DMS 273 treated with DMSO at 0.1 percent for 48 hours (cell line): ENCODE data around the gene FGFRL1.
"Not testable (repeated sequence)": the region's sequence is repeated elsewhere in the genome, so short reads cannot be mapped to it uniquely, and the experiment has no call there.

Experiments used
- DNase-seq: peaks from one replicate; lab custom pipeline; 2025; lab: John Stamatoyannopoulos, UW

Gene FGFRL1

GRCh38 chr4:992297-993110, 18.9 kb upstream of the FGFRL1 start:
- DNase-seq, result no peak

- no peak for DNase-seq
Measured at GRCh38 chr4:993111-994029, 18.1 kb upstream of the FGFRL1 start, which contains the start of gene SLC26A1. Gene SLC26A1, minus strand, starts transcription at chr4:993404. Its CDS starts 1,701 bp downstream, at chr4:991703.

GRCh38 chr4:995311-996026, 16.0 kb upstream of the FGFRL1 start:
- DNase-seq, result no peak

- DNase-seq, result no peak
Measured at GRCh38 chr4:996030-996996, 15.1 kb upstream of the FGFRL1 start.

- DNase-seq, result no peak
Measured at GRCh38 chr4:996997-997374, 14.4 kb upstream of the FGFRL1 start.

GRCh38 chr4:997375-998071, 13.9 kb upstream of the FGFRL1 start:
- no peak for DNase-seq

- DNase-seq, result no peak
Measured at GRCh38 chr4:998096-998691, 13.2 kb upstream of the FGFRL1 start.

GRCh38 chr4:999240-999863, 12.1 kb upstream of the FGFRL1 start:
- not testable (repeated sequence) for DNase-seq

- DNase-seq, result no peak
Measured at GRCh38 chr4:999882-1000425, 11.5 kb upstream of the FGFRL1 start.

- DNase-seq, result no peak
Measured at GRCh38 chr4:1000686-1001260, 10.7 kb upstream of the FGFRL1 start.

- no peak for DNase-seq
Measured at GRCh38 chr4:1001561-1002130, 9.8 kb upstream of the FGFRL1 start.

GRCh38 chr4:1002131-1002630, 9.2 kb upstream of the FGFRL1 start:
- DNase-seq, result no peak

GRCh38 chr4:1002631-1003251, 8.7 kb upstream of the FGFRL1 start:
- DNase-seq, result no peak

GRCh38 chr4:1003271-1004070, 8.0 kb upstream of the FGFRL1 start:
- no peak for DNase-seq

- no peak for DNase-seq
Measured at GRCh38 chr4:1004071-1004418, 7.4 kb upstream of the FGFRL1 start.

- DNase-seq, result no peak
Measured at GRCh38 chr4:1004557-1005485, 6.6 kb upstream of the FGFRL1 start.
